ENCODE results near the gene MMD.

MMD gene

DNA sequence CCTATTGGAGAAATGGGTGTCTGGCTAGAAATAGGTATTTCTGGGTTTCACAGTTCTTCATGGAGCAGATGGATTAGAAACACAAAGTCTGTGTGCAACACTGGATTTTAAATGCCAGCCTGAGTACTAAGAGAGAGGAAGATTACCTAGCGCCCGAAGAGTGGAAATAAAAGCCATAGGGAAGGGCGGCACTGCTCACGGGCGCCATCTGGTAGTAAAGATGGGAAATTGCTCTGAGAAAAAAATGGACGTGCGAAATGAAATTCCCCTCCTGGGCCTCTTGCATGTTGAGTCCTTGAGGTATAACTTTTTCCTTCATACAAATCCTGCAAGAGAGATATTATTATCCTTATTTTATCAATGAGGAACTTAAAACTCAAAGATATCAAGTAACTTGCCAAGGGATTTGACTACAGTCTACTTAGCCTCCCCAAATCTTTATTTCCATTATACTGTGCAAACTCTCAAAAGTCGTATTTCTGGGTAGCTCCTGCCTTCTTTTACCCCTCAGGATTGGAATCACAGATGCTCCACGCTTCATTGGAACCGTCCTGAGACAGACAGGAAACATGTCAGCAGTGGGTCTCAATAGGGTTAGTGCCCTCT lies 72.8 kb downstream of the MMD start:
- peak; percentile 48 for DNase-seq (ENCODE audit: low spot score)

DNA sequence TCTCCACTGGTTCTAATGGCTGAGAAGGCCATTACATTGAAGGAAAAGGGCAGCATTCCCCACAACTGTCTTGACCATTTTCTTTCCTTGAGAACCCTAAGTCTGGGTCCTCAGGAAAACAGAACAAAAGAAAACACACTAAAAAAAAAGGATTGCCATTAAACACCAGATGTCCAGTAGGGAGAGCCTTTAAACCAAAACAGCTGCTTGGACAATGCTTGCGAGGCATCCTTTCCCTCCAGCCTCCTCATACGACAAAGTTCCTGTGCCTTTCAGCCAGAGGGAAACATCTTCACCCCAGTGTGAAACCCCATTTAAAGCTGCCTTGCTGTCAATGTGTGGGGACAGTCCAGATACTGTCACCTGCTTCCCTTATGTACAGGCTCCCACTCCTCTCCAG lies 74.3 kb downstream of the MMD start:
- DNase-seq (ENCODE audit: low spot score) = no peak

DNA sequence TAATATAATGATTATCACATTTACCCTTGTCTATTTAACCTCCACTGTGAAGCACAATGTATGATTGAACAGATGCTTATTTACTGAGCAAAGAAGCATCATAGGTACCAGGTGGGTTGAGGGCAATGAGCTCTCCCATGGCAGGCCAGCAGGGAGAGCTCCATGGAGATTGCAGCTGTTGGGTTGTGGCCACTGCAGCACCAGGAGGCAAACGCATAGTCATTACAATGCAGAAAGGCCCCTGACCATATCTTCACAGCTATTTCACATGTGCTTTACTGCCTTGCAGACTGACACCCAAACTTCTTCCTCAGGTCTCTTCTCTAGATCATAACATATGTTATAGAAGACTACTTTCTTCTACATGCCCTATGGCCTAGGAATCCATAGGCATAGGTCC lies 75.0 kb downstream of the MMD start:
- no peak for DNase-seq (ENCODE audit: low spot score)

DNA sequence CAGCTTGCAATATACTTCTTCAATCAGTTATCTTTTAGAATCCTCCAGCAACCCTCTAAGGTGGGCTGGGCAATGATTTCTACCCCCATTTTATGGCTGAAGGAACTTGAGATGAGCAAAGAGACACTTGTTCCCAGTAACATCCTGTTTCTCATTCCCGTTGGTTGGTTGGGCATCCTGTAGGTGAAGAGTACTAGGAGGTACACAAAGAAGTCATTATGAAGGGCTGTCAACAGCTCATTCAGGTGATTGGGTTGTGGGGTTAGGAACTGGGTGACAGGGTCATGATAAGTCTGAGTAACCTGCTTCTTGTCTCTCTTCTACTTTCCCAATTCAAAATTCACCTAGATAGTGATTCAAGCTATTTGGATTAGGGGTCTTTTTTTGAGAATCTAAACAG lies 76.5 kb downstream of the MMD start:
- no peak for DNase-seq (ENCODE audit: low spot score)

DNA sequence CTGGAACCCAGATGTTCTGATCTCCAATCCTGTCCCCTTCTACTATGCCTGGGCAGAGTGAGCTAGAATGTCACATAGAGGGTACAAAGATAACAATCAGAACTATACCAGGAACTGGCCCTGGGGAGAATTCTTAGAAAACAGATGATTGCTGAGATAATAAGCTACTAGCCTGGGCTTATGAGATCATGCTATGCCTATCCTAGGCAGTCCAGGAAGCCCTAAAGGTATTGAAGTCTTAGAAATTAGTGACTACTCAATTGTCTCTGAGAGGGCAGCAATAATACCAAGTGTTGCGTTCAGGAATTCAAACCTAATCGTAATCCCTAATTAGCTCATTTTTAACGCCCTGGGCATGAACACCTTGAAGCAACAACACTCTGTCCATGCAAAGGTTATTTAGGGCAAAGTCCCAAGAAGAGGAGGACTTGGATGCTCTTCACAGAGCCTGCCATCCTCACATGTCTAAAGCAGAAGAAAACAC lies 77.1 kb downstream of the MMD start:
- peak; percentile 89 for DNase-seq (ENCODE audit: low spot score)

DNA sequence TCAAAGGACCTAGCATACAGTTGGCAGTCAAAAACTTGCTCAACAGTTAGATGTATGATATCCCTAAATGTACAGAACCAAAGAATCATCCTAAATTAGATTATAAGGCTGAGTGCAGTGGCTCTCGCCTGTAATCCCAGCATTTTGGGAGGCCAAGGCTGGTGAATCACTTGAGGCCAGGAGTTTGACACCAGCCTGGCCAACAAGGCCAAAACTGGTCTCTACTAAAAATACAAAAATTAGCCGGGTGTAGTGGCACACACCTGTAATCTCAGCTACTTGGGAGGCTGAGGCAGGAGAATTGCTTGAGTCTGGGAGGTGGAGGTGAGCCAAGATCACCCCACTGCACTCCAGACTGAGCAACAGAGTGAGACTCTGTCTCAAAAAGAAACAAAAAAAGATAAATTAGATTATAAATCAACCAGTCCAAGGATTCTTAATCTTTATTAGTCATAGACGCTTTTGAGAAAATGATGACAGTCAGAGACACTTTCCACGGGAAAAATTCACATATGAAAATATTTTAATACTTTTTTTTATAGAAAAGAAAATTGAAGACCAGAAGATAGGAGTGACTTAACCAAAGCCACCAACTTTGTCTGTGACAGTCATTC lies 77.6 kb downstream of the MMD start:
- no peak for DNase-seq (ENCODE audit: low spot score)

DNA sequence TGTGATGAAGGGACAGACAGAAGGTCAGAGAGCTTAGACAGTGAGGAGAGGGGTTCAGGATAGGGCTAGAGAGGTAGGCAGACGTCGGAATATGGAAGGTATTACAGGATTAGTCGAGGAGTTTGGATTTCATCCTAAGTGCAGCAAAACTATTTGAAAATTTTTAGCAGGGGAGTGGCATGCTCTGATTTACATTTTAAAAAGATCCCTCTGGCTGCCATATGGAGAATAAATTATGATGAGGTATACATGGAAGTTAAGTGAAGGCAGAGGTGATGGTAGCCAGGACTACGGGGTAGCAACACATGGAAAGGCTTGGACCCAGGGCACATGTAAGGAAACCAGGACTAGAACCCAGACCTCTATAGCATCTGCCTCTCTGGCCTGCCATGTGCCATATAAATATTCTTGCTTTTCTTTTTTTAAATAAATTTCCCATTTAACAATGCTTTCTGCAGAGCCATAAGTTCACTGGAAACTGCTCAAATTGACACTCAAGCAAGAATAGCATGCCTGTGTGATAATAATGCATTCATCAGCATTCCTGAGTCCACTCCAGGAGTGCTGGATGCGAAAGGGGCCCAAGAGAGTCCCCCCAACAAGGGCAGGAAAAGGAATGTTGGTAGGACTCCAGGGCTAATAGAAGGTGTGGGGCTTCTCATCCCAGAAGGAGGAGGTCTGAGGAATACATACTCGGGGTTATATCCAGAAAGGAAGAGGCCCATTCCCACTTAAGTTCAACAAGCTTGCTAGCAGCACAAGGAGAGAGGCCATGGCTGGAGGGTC lies 78.6 kb downstream of the MMD start:
- no peak for DNase-seq (ENCODE audit: low spot score)
